Activated T-helper 17 cell treated with anti-CD3 and anti-CD28 coated beads, Interleukin-2, amount 50 U/mL, for 72 hours (primary cell): ENCODE measurements around the gene FAM53B. TPM values are rescaled to one million over a fixed set of nuclear protein-coding genes. Genes with fewer than 3 reads are reported as not detected.

Experiments
- ATAC-seq: fragments of 150-1000 bp; cut with Tn5 transposase; replicated peaks from 2 replicates; pipeline ENCODE4 v1.10.0; 2021; ENCODE audit warnings: mild to moderate bottlenecking, moderate library complexity
- H3K27ac Mint-ChIP-seq: one replicate; pipeline ENCODE4 v1.8.0; 2022; ENCODE audit warnings: mixed read lengths
- H3K27me3 Mint-ChIP-seq: one replicate; pipeline ENCODE4 v1.8.0; 2022; ENCODE audit warnings: mixed read lengths
- H3K36me3 Mint-ChIP-seq: one replicate; pipeline ENCODE4 v1.8.0; 2022; ENCODE audit warnings: low read depth, mild to moderate bottlenecking, mixed read lengths
- H3K4me1 Mint-ChIP-seq: one replicate; pipeline ENCODE4 v1.8.0; 2022; ENCODE audit warnings: mixed read lengths
- H3K4me3 Mint-ChIP-seq: one replicate; pipeline ENCODE4 v1.8.0; 2022; ENCODE audit warnings: mild to moderate bottlenecking, mixed read lengths
- H3K9me3 Mint-ChIP-seq: one replicate; pipeline ENCODE4 v1.8.0; 2022; ENCODE audit warnings: mixed read lengths
- total RNA-seq, 2 donors: library from RNA; stranded (reverse); gene quantifications; one replicate each; pipeline ENCODE4 v1.2.3, GENCODE V29; 2022

The FAM53B gene
- total RNA-seq, 2 donors from 2014 or later: 21.7 to 36.8 TPM

GRCh38 chr10:124703372-124703771, 40.8 kb downstream of the FAM53B start:
- Mint-ChIP-seq H3K36me3 (peaks cover 81% of the 10 kb centered on the region), H3K4me1 (peaks cover 81% of the 10 kb centered on the region), H3K4me3 (peak overlapping the region; percentile 91), H3K27me3 (no peaks in the 10 kb centered on the region), H3K9me3 (no peaks in the 10 kb centered on the region), H3K27ac (peak overlapping the region; percentile 97)
- ATAC-seq: no peak

- Mint-ChIP-seq H3K27me3 (no peaks in the 10 kb centered on the region), H3K4me1 (peaks cover 83% of the 10 kb centered on the region), H3K4me3 (peak overlapping the region; percentile 91), H3K27ac (peak overlapping the region; percentile 97), H3K36me3 (peaks cover 87% of the 10 kb centered on the region), H3K9me3 (no peaks in the 10 kb centered on the region)
- peak; percentile 69 for ATAC-seq
Observed at GRCh38 chr10:124701881-124702656, 42.1 kb downstream of the FAM53B start.

GRCh38 chr10:124701435-124701834, 42.7 kb downstream of the FAM53B start:
- peak overlapping the region; percentile 91 for H3K4me3 Mint-ChIP-seq
- H3K27ac Mint-ChIP-seq: peak overlapping the region; percentile 97
- ATAC-seq: no peak
- no peaks in the 10 kb centered on the region for H3K27me3 Mint-ChIP-seq
- H3K4me1 Mint-ChIP-seq: peaks cover 86% of the 10 kb centered on the region
- no peaks in the 10 kb centered on the region for H3K9me3 Mint-ChIP-seq
- peaks cover 89% of the 10 kb centered on the region for H3K36me3 Mint-ChIP-seq

GRCh38 chr10:124701038-124701365, 43.2 kb downstream of the FAM53B start:
- no peaks in the 10 kb centered on the region for H3K9me3 Mint-ChIP-seq
- peak overlapping the region; percentile 91 for H3K4me3 Mint-ChIP-seq
- ATAC-seq: no peak
- peaks cover 89% of the 10 kb centered on the region for H3K36me3 Mint-ChIP-seq
- H3K27ac Mint-ChIP-seq: peak overlapping the region; percentile 97
- H3K27me3 Mint-ChIP-seq: no peaks in the 10 kb centered on the region
- H3K4me1 Mint-ChIP-seq: peaks cover 86% of the 10 kb centered on the region

- peaks cover 91% of the 10 kb centered on the region for H3K36me3 Mint-ChIP-seq
- no peaks in the 10 kb centered on the region for H3K27me3 Mint-ChIP-seq
- H3K9me3 Mint-ChIP-seq: no peaks in the 10 kb centered on the region
- H3K4me1 Mint-ChIP-seq: peaks cover 89% of the 10 kb centered on the region
- peak overlapping the region; percentile 91 for H3K4me3 Mint-ChIP-seq
- peak overlapping the region; percentile 97 for H3K27ac Mint-ChIP-seq
- no peak for ATAC-seq
Observed at GRCh38 chr10:124700293-124701037, 43.7 kb downstream of the FAM53B start.

GRCh38 chr10:124699471-124700292, 44.5 kb downstream of the FAM53B start:
- H3K36me3 Mint-ChIP-seq: peaks cover 91% of the 10 kb centered on the region

GRCh38 chr10:124698545-124699469, 45.4 kb downstream of the FAM53B start:
- H3K27me3 Mint-ChIP-seq: no peaks in the 10 kb centered on the region
- peak overlapping the region; percentile 91 for H3K4me3 Mint-ChIP-seq
- peak overlapping the region; percentile 97 for H3K27ac Mint-ChIP-seq
- H3K36me3 Mint-ChIP-seq: peaks cover 91% of the 10 kb centered on the region
- no peaks in the 10 kb centered on the region for H3K9me3 Mint-ChIP-seq
- ATAC-seq: no peak
- peaks cover 86% of the 10 kb centered on the region for H3K4me1 Mint-ChIP-seq

More at GRCh38 chr10:124699471-124700292, 44.5 kb downstream of the FAM53B start:
- ATAC-seq: no peak
- Mint-ChIP-seq H3K4me3 (peak overlapping the region; percentile 91), H3K4me1 (peaks cover 89% of the 10 kb centered on the region), H3K27me3 (no peaks in the 10 kb centered on the region), H3K27ac (peak overlapping the region; percentile 97), H3K9me3 (no peaks in the 10 kb centered on the region)

GRCh38 chr10:124697837-124698544, 46.2 kb downstream of the FAM53B start:
- H3K9me3 Mint-ChIP-seq: no peaks in the 10 kb centered on the region
- H3K4me3 Mint-ChIP-seq: peak overlapping the region; percentile 91
- peak overlapping the region; percentile 97 for H3K27ac Mint-ChIP-seq
- ATAC-seq: peak; percentile 41
- H3K27me3 Mint-ChIP-seq: no peaks in the 10 kb centered on the region
- H3K36me3 Mint-ChIP-seq: peaks cover 91% of the 10 kb centered on the region
- H3K4me1 Mint-ChIP-seq: peaks cover 82% of the 10 kb centered on the region

GRCh38 chr10:124697443-124697836, 46.7 kb downstream of the FAM53B start:
- Mint-ChIP-seq H3K36me3 (peaks cover 90% of the 10 kb centered on the region), H3K27me3 (no peaks in the 10 kb centered on the region)

GRCh38 chr10:124696446-124697392, 47.5 kb downstream of the FAM53B start:
- no peaks in the 10 kb centered on the region for H3K9me3 Mint-ChIP-seq
- H3K27ac Mint-ChIP-seq: peak overlapping the region; percentile 97
- H3K4me1 Mint-ChIP-seq: peaks cover 70% of the 10 kb centered on the region
- H3K27me3 Mint-ChIP-seq: no peaks in the 10 kb centered on the region
- ATAC-seq: peak; percentile 67
- H3K4me3 Mint-ChIP-seq: peak overlapping the region; percentile 91
- H3K36me3 Mint-ChIP-seq: peaks cover 87% of the 10 kb centered on the region

More at GRCh38 chr10:124697443-124697836, 46.7 kb downstream of the FAM53B start:
- H3K4me1 Mint-ChIP-seq: peaks cover 77% of the 10 kb centered on the region
- H3K9me3 Mint-ChIP-seq: no peaks in the 10 kb centered on the region
- H3K4me3 Mint-ChIP-seq: peak overlapping the region; percentile 91
- H3K27ac Mint-ChIP-seq: peak overlapping the region; percentile 97
- no peak for ATAC-seq

GRCh38 chr10:124695259-124695658, 48.9 kb downstream of the FAM53B start:
- Mint-ChIP-seq H3K4me3 (peak overlapping the region; percentile 91), H3K27ac (peak overlapping the region; percentile 76), H3K4me1 (peaks cover 74% of the 10 kb centered on the region), H3K36me3 (peaks cover 79% of the 10 kb centered on the region), H3K27me3 (no peaks in the 10 kb centered on the region), H3K9me3 (no peaks in the 10 kb centered on the region)
- no peak for ATAC-seq

GRCh38 chr10:124694481-124695220, 49.5 kb downstream of the FAM53B start:
- peak; percentile 5 for ATAC-seq
- H3K36me3 Mint-ChIP-seq: peaks cover 79% of the 10 kb centered on the region

More at GRCh38 chr10:124694481-124695220, 49.5 kb downstream of the FAM53B start:
- Mint-ChIP-seq H3K27ac (peak overlapping the region; percentile 76), H3K27me3 (no peaks in the 10 kb centered on the region), H3K9me3 (no peaks in the 10 kb centered on the region), H3K4me1 (peaks cover 74% of the 10 kb centered on the region), H3K4me3 (peak overlapping the region; percentile 91)
